MG63 (cell line): Measurements from ENCODE around the gene AP2B1. TPM values are rescaled to one million over a fixed set of nuclear protein-coding genes. Genes with fewer than 3 reads are reported as not detected.
A peak's percentile ranks its signal among the peaks of the same experiment; 100 is the strongest.
"Not testable (repeated sequence)": the region's sequence is repeated elsewhere in the genome, so short reads cannot be mapped to it uniquely, and the experiment has no call there.

Experiments
- DNase-seq: peaks from one replicate; pipeline ENCODE4 v3.0.0-alpha.2; 2020
- H3K27me3 ChIP-seq: fragments of 250-450 bp; sonication (Bioruptor Pico); 2 replicates; pipeline ENCODE4 v1.5.1; 2020; ENCODE audit warnings: mild to moderate bottlenecking, moderate library complexity
- H3K36me3 ChIP-seq: fragments of 250-450 bp; sonication (Bioruptor Pico); 2 replicates; pipeline ENCODE4 v1.5.1; 2020; ENCODE audit warnings: mild to moderate bottlenecking, moderate library complexity
- H3K4me3 ChIP-seq: fragments of 250-450 bp; sonication (Bioruptor Pico); 2 replicates; pipeline ENCODE4 v1.5.1; 2020; ENCODE audit warnings: mild to moderate bottlenecking, moderate library complexity
- H3K9me3 ChIP-seq: fragments of 250-450 bp; sonication (Bioruptor Pico); 2 replicates; pipeline ENCODE4 v1.5.1; 2020; ENCODE audit warnings: mild to moderate bottlenecking, moderate library complexity
- total RNA-seq: library from RNA; depleted of rRNA; stranded (reverse); fragments of >200 nt; shearing (Covaris generic); gene quantifications from 2 replicates; pipeline ENCODE4 v1.2.3, GENCODE V29; 2014; ENCODE audit warnings: low replicate concordance

Gene AP2B1
- total RNA-seq, 1 experiment from 2014 or later: 52.9 TPM

DNA sequence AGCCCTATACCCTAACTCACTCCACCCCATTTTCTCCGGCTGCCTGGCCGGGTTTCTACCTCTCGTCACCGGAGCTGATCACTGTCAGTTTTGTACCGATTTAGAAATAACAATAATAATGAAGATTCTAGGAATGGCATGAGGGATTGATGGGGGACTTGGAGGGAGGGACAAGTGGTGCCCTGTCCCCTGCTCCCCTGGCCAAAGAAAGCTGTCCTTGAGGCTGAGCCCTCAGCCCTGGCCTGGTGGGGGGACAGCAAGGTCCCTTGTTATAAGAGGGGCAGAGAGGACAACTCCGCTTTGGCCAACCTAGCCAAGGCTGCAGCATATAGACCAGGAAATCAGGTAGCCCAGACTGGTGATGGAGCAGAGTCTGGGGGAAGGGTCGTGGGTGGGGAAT lies 155.4 kb downstream of the AP2B1 start:
- no peaks in the 10 kb centered on the region for H3K9me3 ChIP-seq
- no peak for DNase-seq
- H3K27me3 ChIP-seq: peaks cover 20% of the 10 kb centered on the region
- H3K4me3 ChIP-seq: no peak overlapping the region
- H3K36me3 ChIP-seq: no peaks in the 10 kb centered on the region

DNA sequence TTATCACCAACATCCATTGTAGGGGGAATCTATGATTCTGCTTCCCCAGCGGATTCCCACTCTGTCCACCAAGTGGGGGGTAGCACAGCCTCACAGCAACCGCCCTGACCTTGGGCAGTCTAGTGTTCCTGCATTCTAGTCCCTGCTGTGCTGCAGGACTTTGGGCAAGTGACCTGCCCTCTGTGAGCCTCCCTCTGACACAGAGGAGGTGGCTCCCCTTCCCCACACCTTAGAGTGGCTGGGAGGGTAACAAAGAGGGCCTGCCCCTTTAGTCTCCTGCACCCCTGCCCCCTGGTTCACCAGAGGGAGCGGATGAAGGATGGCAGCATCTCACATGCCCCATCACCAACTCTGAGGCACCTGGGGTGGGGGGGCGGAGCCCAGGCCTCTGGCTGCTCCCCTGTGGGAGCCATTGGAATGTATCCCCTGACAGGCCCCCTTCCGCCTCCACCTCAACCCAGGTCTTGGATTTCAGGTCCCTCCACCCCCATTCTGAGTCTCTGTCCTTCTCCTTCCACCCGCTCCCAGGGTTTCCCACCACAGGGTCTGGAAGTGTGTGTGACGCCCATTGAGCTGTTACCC lies 155.9 kb downstream of the AP2B1 start:
- Histone ChIP-seq H3K9me3 (no peaks in the 10 kb centered on the region), H3K4me3 (no peak overlapping the region), H3K27me3 (peaks cover 20% of the 10 kb centered on the region), H3K36me3 (no peaks in the 10 kb centered on the region)
- DNase-seq: no peak

DNA sequence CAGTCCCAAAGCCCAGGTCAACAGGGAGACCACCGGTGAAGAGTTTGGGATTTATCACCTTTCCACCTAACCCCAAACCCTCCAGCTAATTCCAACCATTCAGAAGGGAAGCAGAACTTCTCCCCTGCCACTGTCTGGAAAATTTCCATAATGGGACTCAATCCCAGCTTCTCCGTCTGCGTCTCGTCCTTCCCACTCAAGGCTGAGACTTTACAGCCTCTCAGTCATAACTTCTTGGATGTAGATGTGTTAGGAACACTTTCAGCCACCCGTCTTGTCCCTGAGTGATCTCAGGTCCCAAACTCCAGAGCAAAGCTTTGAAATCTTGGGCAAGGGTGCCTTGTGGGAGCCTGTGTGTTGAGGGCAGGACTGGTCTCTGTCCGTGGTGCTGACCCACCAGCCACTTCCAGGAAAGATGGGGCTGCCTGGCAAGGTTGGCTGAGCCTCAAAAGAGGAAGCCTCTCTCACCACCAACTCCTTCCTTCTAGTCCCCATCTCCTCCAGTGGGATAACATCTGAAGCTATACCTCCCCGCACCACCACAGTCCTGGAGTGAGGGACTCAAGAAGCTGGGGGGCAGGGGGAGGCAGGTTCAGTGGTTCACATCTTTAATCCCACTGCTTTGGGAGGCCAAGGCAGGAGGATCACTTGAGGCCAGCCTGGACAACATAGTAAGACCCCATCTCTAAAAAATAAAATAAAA lies 156.7 kb downstream of the AP2B1 start:
- Histone ChIP-seq H3K4me3 (no peak overlapping the region), H3K9me3 (no peaks in the 10 kb centered on the region), H3K36me3 (no peaks in the 10 kb centered on the region), H3K27me3 (peaks cover 16% of the 10 kb centered on the region)
- DNase-seq: peak; percentile 36

DNA sequence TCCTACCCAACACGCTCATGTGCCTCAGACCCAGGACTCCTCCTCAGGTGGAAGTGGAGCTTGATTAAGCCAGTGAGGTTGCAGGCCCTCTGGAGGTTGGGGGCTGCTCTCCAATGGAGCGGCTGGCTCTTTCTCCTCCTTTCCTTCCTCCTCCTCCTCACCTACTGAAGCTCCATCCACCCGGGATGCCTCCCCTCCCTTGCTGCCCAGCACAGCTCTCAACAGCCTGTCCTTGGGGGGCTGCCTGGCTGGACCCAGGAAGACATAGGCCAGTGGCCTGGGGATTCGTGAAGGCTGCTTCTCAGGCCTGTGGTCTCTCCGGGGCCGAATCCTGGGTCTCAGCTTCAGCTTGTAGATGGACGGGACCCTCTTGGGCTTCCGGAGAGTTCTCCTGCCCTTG lies 157.7 kb downstream of the AP2B1 start:
- no peak overlapping the region for H3K4me3 ChIP-seq
- H3K36me3 ChIP-seq: no peaks in the 10 kb centered on the region
- H3K9me3 ChIP-seq: no peaks in the 10 kb centered on the region
- DNase-seq: no peak
- H3K27me3 ChIP-seq: peaks cover 24% of the 10 kb centered on the region

DNA sequence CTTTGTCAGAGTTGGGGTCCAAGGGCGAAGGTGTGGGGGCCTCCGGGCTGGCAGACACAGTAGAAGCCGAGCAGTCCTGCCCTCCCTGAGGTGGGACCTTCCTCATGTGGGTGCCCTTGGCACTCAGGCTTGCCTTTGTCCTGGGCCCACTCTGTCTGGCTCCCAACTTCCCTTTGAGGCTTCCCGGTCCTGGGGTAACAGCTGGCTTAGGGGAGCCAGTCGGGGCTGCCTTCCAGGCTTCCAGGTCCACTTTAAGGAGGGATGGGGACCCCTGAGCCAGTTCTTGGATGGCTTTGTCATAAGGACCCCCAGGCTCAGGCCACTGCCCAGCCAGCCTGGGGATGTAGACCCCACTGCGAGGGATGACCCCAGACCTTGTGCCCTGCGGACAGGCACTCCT lies 158.1 kb downstream of the AP2B1 start:
- peaks cover 23% of the 10 kb centered on the region for H3K27me3 ChIP-seq
- DNase-seq: no peak
- H3K36me3 ChIP-seq: no peaks in the 10 kb centered on the region
- H3K9me3 ChIP-seq: no peaks in the 10 kb centered on the region
- no peak overlapping the region for H3K4me3 ChIP-seq

DNA sequence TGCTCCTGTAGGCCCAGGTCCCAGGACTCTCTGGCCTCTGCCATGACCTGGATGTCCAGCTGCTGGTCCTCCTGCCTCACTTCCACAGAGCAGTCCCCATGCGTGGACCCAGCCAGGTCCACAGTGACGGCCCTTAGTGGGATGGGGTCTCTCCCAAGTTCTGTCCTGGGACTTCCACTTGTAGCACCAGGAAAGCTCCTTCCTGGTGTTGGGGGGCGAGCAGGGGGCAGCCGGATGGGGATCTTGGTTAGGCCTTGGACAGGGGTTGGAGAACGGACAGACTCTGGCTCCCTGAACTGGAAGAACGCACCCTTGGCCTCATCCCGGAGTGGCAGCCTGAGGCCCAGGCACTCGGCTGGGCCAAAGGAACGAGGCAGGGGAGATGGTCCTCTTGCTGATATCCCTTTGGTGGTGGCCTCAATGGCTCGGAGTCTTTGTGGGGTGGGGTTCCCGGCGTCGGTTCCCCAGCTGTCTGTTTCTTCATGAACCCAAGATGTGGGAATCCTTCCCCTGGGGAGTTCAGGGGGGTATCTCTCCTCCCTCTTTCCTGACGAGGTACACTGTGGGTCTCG lies 158.7 kb downstream of the AP2B1 start:
- Histone ChIP-seq H3K4me3 (no peak overlapping the region), H3K36me3 (no peaks in the 10 kb centered on the region), H3K9me3 (no peaks in the 10 kb centered on the region), H3K27me3 (peaks cover 24% of the 10 kb centered on the region)
- no peak for DNase-seq

DNA sequence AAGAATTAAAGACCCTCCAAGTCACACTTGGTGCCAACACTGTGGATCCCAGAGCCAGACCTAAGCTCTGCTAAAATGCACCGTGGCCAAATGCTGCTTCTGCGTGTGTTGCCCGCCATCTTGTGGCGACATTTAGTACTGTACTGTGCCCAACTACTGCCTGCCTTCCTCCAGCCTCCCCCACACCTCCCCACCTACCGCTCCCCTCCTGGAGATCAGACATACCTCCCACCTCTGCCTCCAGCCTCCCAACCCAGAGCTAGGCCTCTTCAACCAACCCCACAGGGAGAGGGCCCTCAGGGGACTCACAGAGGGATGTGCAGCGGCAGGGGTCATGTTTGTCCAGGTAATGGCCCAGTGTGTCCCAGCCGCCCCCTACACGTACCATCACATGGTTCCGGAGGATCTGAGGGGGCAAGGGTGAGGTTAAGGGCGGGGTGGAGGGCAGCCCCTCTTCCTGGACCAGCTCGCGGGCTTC lies 160.5 kb downstream of the AP2B1 start:
- Histone ChIP-seq H3K36me3 (no peaks in the 10 kb centered on the region), H3K27me3 (peaks cover 18% of the 10 kb centered on the region), H3K9me3 (no peaks in the 10 kb centered on the region), H3K4me3 (no peak overlapping the region)
- peak; percentile 59 for DNase-seq

DNA sequence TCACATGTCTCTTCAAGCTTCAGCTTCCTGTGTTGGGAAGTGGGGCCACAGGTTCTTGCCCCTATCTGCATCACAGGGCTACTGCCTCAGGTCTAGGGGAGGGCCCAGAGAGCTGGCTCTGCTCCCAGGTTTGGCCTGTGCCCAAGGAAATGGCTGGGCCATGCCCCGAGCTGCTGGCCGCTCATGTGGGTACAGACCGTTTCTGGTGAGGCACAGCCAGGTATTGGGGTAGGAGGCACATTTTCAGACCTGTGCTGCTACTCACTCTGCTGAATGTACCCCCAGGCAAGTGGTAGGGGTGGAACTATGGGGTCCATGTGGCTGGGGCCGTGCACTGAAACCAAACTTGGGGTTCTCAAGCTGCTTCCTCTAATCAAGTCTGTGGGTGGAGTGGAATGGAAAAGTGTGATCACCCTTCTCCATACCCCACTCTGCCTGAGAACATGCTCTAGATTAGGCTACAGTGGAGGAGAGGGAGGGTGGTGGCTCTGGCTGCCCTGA lies 161.3 kb downstream of the AP2B1 start:
- Histone ChIP-seq H3K36me3 (no peaks in the 10 kb centered on the region), H3K9me3 (no peaks in the 10 kb centered on the region), H3K4me3 (no peak overlapping the region), H3K27me3 (peaks cover 14% of the 10 kb centered on the region)
- DNase-seq: peak; percentile 22

DNA sequence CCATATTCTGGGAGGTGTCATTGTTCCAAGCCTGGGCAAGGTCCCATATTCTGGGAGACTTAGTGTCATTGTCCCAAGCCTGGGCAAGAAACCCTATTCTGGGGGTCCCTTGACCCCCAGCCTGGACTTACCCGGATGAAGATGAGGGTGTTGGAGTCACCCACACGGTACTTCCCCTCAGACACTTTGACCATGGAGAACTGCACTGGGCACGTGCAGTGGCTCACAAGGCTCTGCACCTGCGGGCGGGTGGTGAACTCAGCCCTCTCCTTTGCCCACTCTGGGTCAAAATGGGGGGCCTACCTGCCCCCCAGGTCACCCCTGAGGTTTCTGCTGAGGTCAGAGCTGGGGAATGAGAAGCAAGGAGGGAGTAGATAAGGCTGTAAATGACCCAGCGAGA lies 161.9 kb downstream of the AP2B1 start:
- no peaks in the 10 kb centered on the region for H3K9me3 ChIP-seq
- no peaks in the 10 kb centered on the region for H3K36me3 ChIP-seq
- no peak for DNase-seq
- no peak overlapping the region for H3K4me3 ChIP-seq
- peaks cover 10% of the 10 kb centered on the region; the same call in 1 of the 2 replicates for H3K27me3 ChIP-seq

DNA sequence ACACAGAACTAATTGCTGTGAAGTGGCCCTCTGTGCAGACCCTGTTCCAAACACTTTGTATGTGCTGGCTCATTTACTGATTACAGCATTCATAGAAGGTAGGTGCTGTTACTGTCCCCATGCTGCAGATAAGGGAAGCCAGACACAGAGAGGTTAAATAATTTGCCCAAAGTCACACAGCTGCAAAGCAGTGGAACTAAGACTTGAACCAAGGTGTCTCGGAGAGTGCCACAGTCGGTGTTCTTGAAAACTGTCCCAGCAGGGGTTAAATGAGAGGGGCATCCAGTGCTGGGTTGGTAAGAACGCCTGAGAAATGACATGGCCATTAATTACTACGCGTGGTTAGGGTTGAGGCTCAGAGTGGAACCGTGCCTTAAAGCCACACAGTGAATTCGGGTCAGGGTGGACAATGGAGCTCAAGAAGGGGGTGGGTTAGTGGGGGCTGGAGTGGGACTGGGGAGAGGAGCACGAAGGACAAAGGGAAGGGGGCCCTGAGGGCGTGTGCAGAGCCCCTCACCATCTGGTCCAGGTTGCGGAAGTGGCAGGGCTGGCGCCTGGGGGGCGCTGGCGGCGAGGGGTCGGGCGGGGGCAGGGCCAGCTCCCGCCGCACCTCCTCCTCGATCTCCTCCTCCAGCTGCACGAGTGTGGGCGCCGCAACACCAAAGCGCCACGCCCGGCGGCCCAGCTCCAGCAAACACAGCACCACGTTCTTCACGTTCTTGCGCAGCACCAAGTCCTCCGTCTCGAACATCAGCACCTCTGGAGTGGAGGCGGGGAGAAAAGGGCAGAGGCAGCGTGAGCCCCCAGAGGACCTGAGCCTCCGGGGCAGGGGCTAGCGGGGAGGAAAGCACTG lies 162.7 kb downstream of the AP2B1 start:
- no peak overlapping the region for H3K4me3 ChIP-seq
- peak; percentile 13 for DNase-seq
- H3K27me3 ChIP-seq: peaks cover 10% of the 10 kb centered on the region; the same call in 1 of the 2 replicates
- H3K36me3 ChIP-seq: no peaks in the 10 kb centered on the region
- no peaks in the 10 kb centered on the region for H3K9me3 ChIP-seq

DNA sequence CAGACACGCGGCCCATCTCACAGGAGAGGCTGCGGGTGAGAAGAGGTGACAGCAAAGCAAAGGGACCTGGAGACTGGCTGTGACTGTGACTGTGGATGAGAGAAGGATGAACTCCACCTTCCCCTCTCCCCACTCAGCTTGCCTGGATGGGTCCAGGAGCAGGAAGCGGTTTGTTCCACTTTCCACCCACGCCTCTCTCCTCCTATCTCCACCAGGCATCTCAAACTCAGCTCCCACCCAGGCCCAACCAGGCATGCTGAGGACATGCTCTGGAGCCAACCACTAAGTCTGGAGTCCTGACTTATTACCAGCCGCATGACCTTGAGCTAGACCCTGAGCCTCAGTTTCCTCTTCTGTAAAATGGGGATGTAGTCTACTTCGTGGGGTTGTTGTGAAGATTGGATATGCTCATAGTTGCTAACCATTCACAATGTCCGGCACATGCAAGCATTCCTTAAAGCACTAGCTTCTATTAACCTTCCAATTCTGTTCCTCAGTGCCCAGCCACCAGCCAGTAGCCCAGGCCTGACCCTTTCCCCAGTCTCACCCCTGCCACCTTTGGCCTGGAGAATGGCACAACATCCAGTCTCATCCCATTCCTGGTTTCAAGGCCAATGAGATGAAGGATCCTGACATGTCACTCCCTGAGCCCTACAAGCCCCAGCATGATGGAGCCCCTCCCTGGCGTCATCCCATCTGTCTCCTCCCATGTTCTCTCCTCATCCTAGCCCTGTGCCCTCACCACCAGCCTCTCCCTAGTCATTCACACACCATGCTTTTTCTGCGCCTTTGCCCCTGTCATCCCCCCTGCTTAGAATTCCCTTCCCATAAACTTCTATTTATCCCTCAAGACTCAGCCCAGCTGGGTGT lies 163.6 kb downstream of the AP2B1 start:
- Histone ChIP-seq H3K27me3 (peaks cover 10% of the 10 kb centered on the region; the same call in 1 of the 2 replicates), H3K9me3 (no peaks in the 10 kb centered on the region), H3K36me3 (no peaks in the 10 kb centered on the region), H3K4me3 (no peak overlapping the region)
- no peak for DNase-seq

DNA sequence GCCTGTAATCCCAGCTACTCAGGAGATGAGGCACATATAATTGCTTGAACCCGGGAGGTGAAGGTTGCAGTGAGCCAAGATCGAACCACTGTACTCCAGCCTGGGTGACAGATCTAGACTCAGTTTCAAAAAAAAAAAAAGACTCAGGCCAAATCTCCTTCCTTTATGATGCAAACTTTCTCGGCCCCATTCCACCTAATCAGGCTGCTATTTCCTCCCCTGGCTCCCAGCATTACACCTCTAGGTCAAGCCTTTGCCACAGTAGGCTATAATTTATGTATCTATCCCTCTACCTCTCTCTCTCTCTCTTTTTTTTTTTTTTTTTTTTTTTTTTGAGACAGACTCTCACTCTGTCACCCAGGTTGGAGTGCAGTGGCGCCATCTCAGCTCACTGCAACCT lies 164.4 kb downstream of the AP2B1 start:
- peaks cover 10% of the 10 kb centered on the region; the same call in 1 of the 2 replicates for H3K27me3 ChIP-seq
- not testable (repeated sequence) for DNase-seq, H3K36me3 ChIP-seq, H3K9me3 ChIP-seq, H3K4me3 ChIP-seq

DNA sequence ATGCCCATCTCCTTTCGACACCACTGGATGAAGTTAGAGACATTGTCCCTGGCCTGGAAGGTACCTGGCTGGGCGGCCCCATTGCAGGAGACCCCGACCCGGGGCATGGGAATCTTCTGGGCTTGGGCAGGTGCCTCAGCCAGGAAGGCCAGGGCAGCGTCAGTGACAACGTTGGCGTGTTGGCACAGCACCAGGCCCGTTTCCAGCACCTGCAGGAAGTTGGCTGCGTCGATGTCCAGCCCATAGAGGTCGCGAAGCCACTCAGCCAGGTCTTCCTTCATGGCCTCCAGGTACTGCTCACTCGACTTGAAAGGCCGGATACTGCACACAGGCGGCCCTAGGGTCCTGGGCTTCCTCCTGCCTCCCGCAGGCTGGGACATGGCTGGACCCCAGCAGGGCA lies 165.3 kb downstream of the AP2B1 start:
- Histone ChIP-seq H3K36me3 (no peaks in the 10 kb centered on the region), H3K27me3 (peaks cover 10% of the 10 kb centered on the region; the same call in 1 of the 2 replicates), H3K4me3 (no peak overlapping the region), H3K9me3 (no peaks in the 10 kb centered on the region)
- DNase-seq: no peak

DNA sequence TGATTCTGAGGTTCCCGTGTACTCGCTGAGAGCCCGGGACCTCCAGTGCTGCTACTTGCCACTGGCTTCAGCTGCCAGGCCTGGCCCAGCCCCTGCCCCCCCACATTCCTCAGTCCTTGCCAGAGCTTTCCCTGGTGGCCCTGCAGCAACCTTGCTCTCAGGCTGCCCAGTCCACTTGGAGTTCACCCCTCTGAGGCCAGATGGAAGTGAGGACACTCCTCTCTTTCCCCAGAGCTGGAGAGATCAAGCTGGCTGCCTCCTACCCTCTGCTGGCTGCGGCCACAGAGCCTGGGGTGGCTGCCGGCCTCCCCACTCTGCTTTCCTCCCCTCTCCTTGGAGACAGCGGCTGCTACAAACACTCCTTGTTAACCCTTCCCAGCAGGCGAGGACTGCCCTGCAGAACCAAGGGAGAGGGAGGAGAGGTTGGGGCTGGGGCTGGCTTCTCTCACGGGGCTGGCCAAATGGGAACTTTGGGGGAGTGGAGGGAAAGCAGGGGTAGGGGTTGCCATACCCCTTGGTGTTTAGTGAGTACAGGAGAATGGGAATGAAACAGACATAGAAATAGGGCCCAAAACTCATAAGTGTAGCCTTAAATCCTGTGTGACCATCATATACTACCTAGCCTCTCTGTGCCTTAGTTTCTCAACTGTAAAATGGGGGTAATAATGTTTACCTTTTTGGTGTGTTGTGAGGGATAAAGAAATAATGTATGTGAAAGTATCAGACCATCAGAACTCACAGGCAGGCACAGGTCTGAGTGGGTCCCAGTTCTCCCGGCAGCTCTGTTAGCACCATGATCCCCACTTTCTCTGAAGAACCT lies 166.0 kb downstream of the AP2B1 start, which contains the start of gene GAS2L2:
GAS2L2 (minus strand) TSS at position 295 of the 820 bp plus-strand sequence. CDS start 389 bp downstream, outside the sequence.
- Histone ChIP-seq H3K27me3 (peaks cover 10% of the 10 kb centered on the region; the same call in 1 of the 2 replicates), H3K4me3 (no peak within 1 kb of the TSS), H3K9me3 (no peaks in the 10 kb centered on the region), H3K36me3 (no peaks in the 10 kb centered on the region)
- DNase-seq: no peak

DNA sequence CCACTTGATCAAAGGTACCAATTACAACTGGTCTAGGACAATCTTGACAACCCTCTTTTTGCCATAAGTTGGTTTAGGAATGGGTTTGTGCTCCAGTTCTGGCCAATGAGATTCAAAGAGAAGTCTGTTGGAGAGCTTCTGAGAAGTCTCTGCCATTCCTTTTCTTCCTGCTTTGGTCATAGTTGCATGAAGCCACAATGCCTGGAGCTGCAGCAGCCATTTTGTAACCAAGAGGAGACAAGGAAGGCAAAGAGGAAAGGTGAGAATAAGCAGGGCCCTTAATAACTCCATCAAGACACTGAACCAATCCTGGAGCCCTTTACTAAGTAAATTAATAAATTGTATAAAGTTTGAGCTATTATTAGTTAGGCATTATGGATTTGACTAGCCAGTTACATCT lies 170.1 kb downstream of the AP2B1 start:
- H3K9me3 ChIP-seq: no peaks in the 10 kb centered on the region

More for the DNA sequence above, 170.1 kb downstream of the AP2B1 start:
- Histone ChIP-seq H3K4me3 (no peak overlapping the region), H3K27me3 (no peaks in the 10 kb centered on the region), H3K36me3 (no peaks in the 10 kb centered on the region)
- DNase-seq: no peak
